Aorta (tissue), 5 donors: Measurements from ENCODE around the gene DCHS2. TPM values are rescaled to one million over a fixed set of nuclear protein-coding genes. Genes with fewer than 3 reads are reported as not detected.

Experiments
- ATAC-seq: fragments of 200-7000 bp; cut with Tn5 transposase; one replicate; pipeline ENCODE4 v1.9.1; 2022; ENCODE audit warnings: moderate library complexity; ENCODE audit not compliant: low FRiP score
- DNase-seq, 2 donors: peaks; one replicate each; pipeline ENCODE4 v3.0.0-alpha.2; 2020
- H3K27ac ChIP-seq, 2 donors: one replicate each; pipeline ENCODE4 v1.5.1; 2013; ENCODE audit warnings: low read length in 2 of 2, mild to moderate bottlenecking in 2 of 2, moderate library complexity in 2 of 2, control low read depth in 1 of 2, inconsistent platforms in 1 of 2, low read depth in 1 of 2
- H3K27me3 ChIP-seq, 2 donors: one replicate each; pipeline ENCODE4 v1.6.1; 2013; ENCODE audit warnings: control low read depth in 1 of 2, low read length in 1 of 2, mild to moderate bottlenecking in 1 of 2, moderate library complexity in 1 of 2; ENCODE audit not compliant: insufficient read depth in 2 of 2, control insufficient read depth in 1 of 2
- H3K36me3 ChIP-seq, 2 donors: one replicate each; pipeline ENCODE4 v1.6.1; 2013; ENCODE audit warnings: control low read depth in 1 of 2, low read length in 1 of 2, mild to moderate bottlenecking in 1 of 2; ENCODE audit not compliant: insufficient read depth in 2 of 2, control insufficient read depth in 1 of 2
- H3K4me1 ChIP-seq, 2 donors: one replicate each; pipeline ENCODE4 v1.6.1; 2013; ENCODE audit warnings: low read length in 2 of 2, control low read depth in 1 of 2, mild to moderate bottlenecking in 1 of 2, moderate library complexity in 1 of 2; ENCODE audit not compliant: insufficient read depth in 2 of 2, control insufficient read depth in 1 of 2
- H3K4me3 ChIP-seq, 2 donors: one replicate each; pipeline ENCODE4 v1.5.1; 2013; ENCODE audit warnings: low read length in 2 of 2, control low read depth in 1 of 2, mild to moderate bottlenecking in 1 of 2
- H3K9me3 ChIP-seq: one replicate; pipeline ENCODE4 v1.6.1; 2013; ENCODE audit warnings: mild to moderate bottlenecking, low read length; ENCODE audit not compliant: control insufficient read depth
- WGBS, 2 donors: extraction: QIAGEN DNeasy Blood & Tissue Kit; methylation state at CpG; one replicate each; pipeline ENCODE4 v1.1.7; 2013; 5-methylcytosine and 5-hydroxymethylcytosine counted together
- intact Hi-C, 2 donors: fragments of 100-400 bp; cut with DNase I; formaldehyde crosslinking; loops; one replicate each; pipeline versions ENCODE4 v1.14.2 to v1.15.0; 2022
- polyA plus RNA-seq, 2 donors: library from polyadenylated mRNA; stranded (reverse); fragments of 200-250 nt; gene quantifications; one replicate each; pipeline ENCODE4 v1.2.3, GENCODE V29; 2013
- total RNA-seq, 2 donors: library from RNA; stranded (reverse); fragmentation: NEBNext Ultra II Directional; extraction: Animal tissue kit (Norgen Biotek cat#: 25700); gene quantifications; one replicate each; pipeline ENCODE4 v1.2.1, GENCODE V29; 2021
- donor health status: healthy with polysubstance abuse.
- donor health status: Bipolar disorder and iron deficiency.
- donor health status: DM: no; HTN: no; CAD: no.
- donor health status: DM: no; HTN: no; CAD: no.
- donor health status: DM: yes; HTN: yes; CAD: no.

The DCHS2 gene
- total and polyA plus RNA-seq, 4 donors: 0.03 to 0.08 (median 0.06) TPM; not detected in 1

- 90 to 93% methylated on average over 5 of the region's 5 CpGs for WGBS, 2 donors
- intact Hi-C loops: no loop called here
- H3K4me3 ChIP-seq: no peak overlapping the region
Observed at GRCh38 chr4:154304679-154305078, 186.9 kb downstream of the DCHS2 start.

GRCh38 chr4:154294652-154295350 lies 196.8 kb downstream of the DCHS2 start:
- no peak for ATAC-seq
- no peaks in the 10 kb centered on the region for H3K4me1 ChIP-seq
- H3K9me3 ChIP-seq: no peaks in the 10 kb centered on the region
- H3K27ac ChIP-seq: no peak overlapping the region
- H3K27me3 ChIP-seq: no peaks in the 10 kb centered on the region
- H3K4me3 ChIP-seq: no peak overlapping the region
- no peak for DNase-seq
- H3K36me3 ChIP-seq: no peaks in the 10 kb centered on the region
- intact Hi-C loops: no loop called here
- WGBS, 2 donors: 83% methylated on average over 4 of the region's 4 CpGs

More at GRCh38 chr4:154304679-154305078, 186.9 kb downstream of the DCHS2 start:
- DNase-seq (no peak), ATAC-seq (no peak)
- H3K4me1 ChIP-seq: no peaks in the 10 kb centered on the region
- no peaks in the 10 kb centered on the region for H3K9me3 ChIP-seq
- no peak overlapping the region for H3K27ac ChIP-seq
- no peaks in the 10 kb centered on the region for H3K27me3 ChIP-seq
- H3K36me3 ChIP-seq: no peaks in the 10 kb centered on the region

GRCh38 chr4:154293427-154293826 lies 198.2 kb downstream of the DCHS2 start:
- Histone ChIP-seq H3K27me3 (no peaks in the 10 kb centered on the region), H3K4me3 (no peak overlapping the region), H3K36me3 (no peaks in the 10 kb centered on the region), H3K9me3 (no peaks in the 10 kb centered on the region), H3K27ac (no peak overlapping the region), H3K4me1 (no peaks in the 10 kb centered on the region)
- no peak for ATAC-seq
- no peak for DNase-seq
- 93 to 94% methylated on average over 9 of the region's 9 CpGs for WGBS, 2 donors
- intact Hi-C loops: no loop called here

- H3K27me3 ChIP-seq: no peaks in the 10 kb centered on the region
- intact Hi-C loops: no loop called here
- 92 to 98% methylated on average over 2 of the region's 2 CpGs for WGBS, 2 donors
Observed at GRCh38 chr4:154292589-154292988, 199.0 kb downstream of the DCHS2 start.

GRCh38 chr4:154277172-154277571 lies 214.4 kb downstream of the DCHS2 start:
- intact Hi-C loops: no loop called here

More at GRCh38 chr4:154292589-154292988, 199.0 kb downstream of the DCHS2 start:
- DNase-seq (no peak), ATAC-seq (no peak)
- Histone ChIP-seq H3K4me1 (no peaks in the 10 kb centered on the region), H3K4me3 (no peak overlapping the region), H3K27ac (no peak overlapping the region), H3K9me3 (no peaks in the 10 kb centered on the region), H3K36me3 (no peaks in the 10 kb centered on the region)

GRCh38 chr4:154276496-154276895 lies 215.1 kb downstream of the DCHS2 start:
- 50 to 65% methylated on average over 1 of the region's 1 CpG for WGBS, 2 donors

More at GRCh38 chr4:154277172-154277571, 214.4 kb downstream of the DCHS2 start:
- no peaks in the 10 kb centered on the region for H3K27me3 ChIP-seq
- no peak for DNase-seq
- no peaks in the 10 kb centered on the region for H3K36me3 ChIP-seq
- H3K27ac ChIP-seq: no peak overlapping the region
- ATAC-seq: no peak
- no peaks in the 10 kb centered on the region for H3K9me3 ChIP-seq
- 79 to 87% methylated on average over 2 of the region's 2 CpGs for WGBS, 2 donors
- H3K4me3 ChIP-seq: no peak overlapping the region
- no peaks in the 10 kb centered on the region for H3K4me1 ChIP-seq

GRCh38 chr4:154254999-154255398 lies 236.6 kb downstream of the DCHS2 start:
- intact Hi-C loops: no loop called here
- WGBS, 2 donors: 71 to 73% methylated on average over 4 of the region's 4 CpGs
- no peaks in the 10 kb centered on the region for H3K27me3 ChIP-seq

More at GRCh38 chr4:154276496-154276895, 215.1 kb downstream of the DCHS2 start:
- H3K27me3 ChIP-seq: no peaks in the 10 kb centered on the region
- intact Hi-C loops: no loop called here
- H3K27ac ChIP-seq: no peak overlapping the region
- no peak overlapping the region for H3K4me3 ChIP-seq
- no peaks in the 10 kb centered on the region for H3K36me3 ChIP-seq
- H3K4me1 ChIP-seq: no peaks in the 10 kb centered on the region
- no peaks in the 10 kb centered on the region for H3K9me3 ChIP-seq
- DNase-seq (no peak), ATAC-seq (no peak)

GRCh38 chr4:154234576-154234975 lies 257.0 kb downstream of the DCHS2 start:
- Histone ChIP-seq H3K27ac (no peak overlapping the region), H3K36me3 (no peaks in the 10 kb centered on the region), H3K4me1 (no peaks in the 10 kb centered on the region), H3K9me3 (no peaks in the 10 kb centered on the region), H3K4me3 (no peak overlapping the region), H3K27me3 (peaks cover 0 to 2% of the 10 kb centered on the region in 2 donors)
- intact Hi-C loops: no loop called here
- DNase-seq (no peak), ATAC-seq (no peak)
- WGBS, 2 donors: 90 to 91% methylated on average over 4 of the region's 4 CpGs

More at GRCh38 chr4:154254999-154255398, 236.6 kb downstream of the DCHS2 start:
- H3K9me3 ChIP-seq: no peaks in the 10 kb centered on the region
- no peaks in the 10 kb centered on the region for H3K36me3 ChIP-seq
- no peak overlapping the region for H3K4me3 ChIP-seq
- no peak for DNase-seq
- no peak overlapping the region for H3K27ac ChIP-seq
- no peaks in the 10 kb centered on the region for H3K4me1 ChIP-seq
- ATAC-seq: no peak

GRCh38 chr4:154231806-154232478 lies 259.7 kb downstream of the DCHS2 start:
- no peak overlapping the region for H3K4me3 ChIP-seq
- no peak for DNase-seq
- no peaks in the 10 kb centered on the region for H3K36me3 ChIP-seq
- no peaks in the 10 kb centered on the region for H3K9me3 ChIP-seq
- H3K27me3 ChIP-seq: peaks cover 0 to 2% of the 10 kb centered on the region in 2 donors
- 64 to 65% methylated on average over 2 of the region's 2 CpGs for WGBS, 2 donors
- H3K27ac ChIP-seq: no peak overlapping the region
- intact Hi-C loops: no loop called here
- H3K4me1 ChIP-seq: no peaks in the 10 kb centered on the region
- ATAC-seq: no peak
